ENCODE data around the gene CABP2.

CABP2 gene

GRCh38 chr11:67503119-67504004 lies 19.9 kb downstream of the CABP2 start:
- FAIRE-seq (no peak), DNase-seq (ENCODE audit: insufficient read length, low spot score) (peak; percentile 93)
- TF ChIP-seq CTCF (IDR thresholded peaks at IDR 0.05; ENCODE audit: insufficient read depth, missing control alignments): no peak

DNA sequence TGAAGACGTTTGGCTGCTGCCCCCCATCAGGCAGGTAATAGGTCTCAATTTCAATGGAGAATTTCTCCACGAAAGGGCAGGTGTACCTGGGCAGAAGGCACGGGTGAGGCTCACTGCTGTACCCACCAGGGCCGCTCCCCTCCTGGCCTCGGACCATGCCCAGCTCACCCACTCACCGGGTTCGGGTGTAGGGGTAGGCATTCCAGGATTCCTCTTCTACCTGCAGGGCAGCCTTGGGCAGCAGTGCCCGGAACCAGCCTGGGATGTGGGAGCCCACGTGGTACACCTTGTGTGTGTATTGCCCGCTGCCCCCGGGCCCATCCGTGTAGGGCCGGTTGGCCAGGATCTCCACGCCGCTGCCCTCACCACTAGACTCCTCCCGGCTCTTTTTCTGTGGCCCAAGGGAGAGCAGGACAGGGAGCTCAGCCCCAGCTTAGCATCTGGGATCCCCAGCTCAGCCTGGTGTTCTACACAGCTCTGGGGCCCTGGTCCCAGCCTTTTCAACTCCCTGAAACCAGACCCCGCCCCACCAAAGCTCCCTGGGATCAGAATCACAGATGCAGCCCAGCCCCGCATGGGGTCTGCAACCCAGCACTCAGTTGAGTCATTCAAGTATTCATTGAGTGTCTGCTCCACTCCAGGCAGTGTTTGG lies 20.8 kb downstream of the CABP2 start:
- no peak for DNase-seq (ENCODE audit: insufficient read length, low spot score)
- TF ChIP-seq CTCF (IDR thresholded peaks at IDR 0.05; ENCODE audit: insufficient read depth, missing control alignments): no peak
- FAIRE-seq: no peak

DNA sequence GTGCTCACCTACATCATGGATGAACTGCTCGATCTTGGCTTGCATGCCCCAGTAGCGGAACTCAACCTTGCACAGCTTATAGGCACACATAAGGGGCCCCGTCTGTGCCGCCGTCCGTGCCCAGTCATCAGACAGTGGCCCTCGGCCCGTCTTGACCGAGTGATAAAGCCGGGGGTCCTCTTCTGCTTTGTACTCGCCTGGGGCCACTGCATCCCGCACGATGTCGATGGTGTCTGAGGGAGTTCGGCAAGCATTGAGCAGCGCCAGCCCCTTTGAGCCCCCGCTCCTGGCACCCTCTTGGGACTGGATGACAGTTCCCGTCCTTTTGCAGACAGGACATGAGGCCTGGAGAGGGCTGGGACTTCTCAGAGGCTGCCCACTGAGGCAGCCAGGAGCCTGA lies 21.4 kb downstream of the CABP2 start:
- DNase-seq (ENCODE audit: insufficient read length, low spot score) (no peak), FAIRE-seq (no peak)
- no peak for TF ChIP-seq CTCF (IDR thresholded peaks at IDR 0.05; ENCODE audit: insufficient read depth, missing control alignments)

DNA sequence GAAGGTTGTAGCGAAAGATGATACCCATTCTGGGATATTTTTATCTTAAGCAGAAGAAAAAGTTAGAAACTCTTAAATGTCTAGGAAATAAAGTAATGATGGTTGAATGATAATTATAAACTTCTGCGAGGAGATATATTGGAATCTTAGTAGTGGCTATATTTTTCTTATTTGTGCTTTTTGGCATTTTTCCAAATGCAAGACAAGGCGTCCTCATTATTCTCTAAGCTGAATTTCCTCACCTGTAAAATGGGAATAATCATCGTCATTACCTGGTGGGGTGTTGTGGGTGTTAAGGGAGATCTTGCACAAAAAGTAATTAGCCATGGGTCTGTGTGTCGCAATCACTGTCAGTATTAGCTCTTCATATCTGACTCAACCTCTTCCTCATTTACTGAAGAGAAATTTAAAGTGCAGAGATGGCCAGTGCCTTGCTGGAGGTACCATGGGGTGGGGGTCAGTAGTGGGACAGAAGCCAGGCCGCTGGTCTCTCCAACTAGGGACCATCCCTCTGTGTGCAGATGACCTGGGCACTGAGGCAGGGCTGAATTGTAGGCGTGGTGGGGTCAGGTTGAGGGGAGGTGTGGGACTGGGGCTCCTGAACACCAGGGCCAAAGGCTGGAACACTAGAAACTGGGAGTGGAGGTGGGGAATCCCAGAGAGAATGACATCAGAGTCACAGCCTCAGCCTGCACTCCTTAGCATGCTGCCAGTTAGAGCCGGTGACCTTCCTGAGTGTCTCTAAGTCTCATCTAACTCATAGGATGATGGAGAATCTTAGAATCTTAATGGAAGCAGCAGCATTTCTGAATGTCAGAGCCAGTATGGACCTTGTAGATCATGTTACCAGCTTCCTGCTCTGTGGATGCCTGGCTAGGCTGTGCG lies 22.2 kb downstream of the CABP2 start:
- FAIRE-seq (no peak), DNase-seq (ENCODE audit: insufficient read length, low spot score) (no peak)
- no peak for TF ChIP-seq CTCF (IDR thresholded peaks at IDR 0.05; ENCODE audit: insufficient read depth, missing control alignments)

DNA sequence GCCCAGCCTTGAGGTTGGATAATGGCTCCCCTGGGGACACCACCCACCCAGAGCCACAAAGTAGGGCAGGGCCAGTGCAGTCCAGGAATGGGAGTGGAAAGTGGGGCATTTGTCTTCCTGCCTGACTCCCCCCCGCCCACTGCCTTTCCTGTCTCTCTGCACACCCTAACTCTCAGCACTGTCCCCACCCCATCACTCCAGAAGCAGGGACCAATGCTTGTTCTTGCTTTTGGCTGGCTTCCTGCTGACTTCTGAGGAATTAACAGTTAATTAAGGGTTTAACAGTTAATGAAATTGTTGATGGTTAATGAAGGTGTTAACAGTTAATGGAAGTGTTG lies 22.8 kb downstream of the CABP2 start:
- TF ChIP-seq CTCF (IDR thresholded peaks at IDR 0.05; ENCODE audit: insufficient read depth, missing control alignments): no peak
- FAIRE-seq (no peak), DNase-seq (ENCODE audit: insufficient read length, low spot score) (peak; percentile 24)

DNA sequence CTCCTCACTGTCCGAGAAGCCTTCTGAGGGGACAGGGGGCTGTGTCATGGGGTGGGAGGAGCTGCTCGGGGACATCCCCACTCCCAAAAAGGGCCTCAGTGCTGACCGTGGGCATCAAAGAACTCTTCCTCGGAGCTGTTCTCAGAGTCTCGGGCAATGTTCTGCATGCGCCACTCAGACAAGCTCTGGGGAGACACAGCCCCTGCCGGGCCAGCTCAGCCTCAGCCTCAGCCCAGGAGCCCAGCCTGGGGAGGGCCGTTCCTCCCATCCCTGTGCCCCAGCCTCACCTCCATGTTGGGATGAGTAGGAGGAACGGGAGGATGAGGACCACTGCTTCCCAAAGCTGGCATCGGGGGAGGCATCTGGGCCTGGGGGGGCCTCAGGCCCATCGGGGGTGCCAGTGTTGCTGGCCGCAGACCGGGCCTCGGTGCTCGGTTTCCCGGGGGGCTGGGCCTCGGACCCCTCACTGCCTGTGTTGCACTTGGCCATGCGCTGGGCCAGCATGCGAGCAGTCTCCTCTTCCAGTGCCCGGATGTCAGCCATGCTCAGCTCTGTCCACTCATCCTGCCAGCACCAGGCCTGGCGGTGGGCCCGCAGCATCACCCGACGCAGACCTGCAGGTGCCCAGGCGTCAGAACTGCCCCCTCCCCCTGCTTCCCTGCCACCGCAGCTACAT lies 23.3 kb downstream of the CABP2 start:
- DNase-seq (ENCODE audit: insufficient read length, low spot score): no peak
- no peak for TF ChIP-seq CTCF (IDR thresholded peaks at IDR 0.05; ENCODE audit: insufficient read depth, missing control alignments)
- FAIRE-seq: no peak
